Measurements from ENCODE around the gene PTPN6. TPM values are rescaled to one million over a fixed set of nuclear protein-coding genes. Genes with fewer than 3 reads are reported as not detected.

PTPN6 gene
- total and polyA plus RNA-seq, 9 of the 15 experiments (the other 6 are each of a cell fraction or from before 2014, with no cell fraction given): 1.5 to 5.1 (median 3.9) TPM

DNA sequence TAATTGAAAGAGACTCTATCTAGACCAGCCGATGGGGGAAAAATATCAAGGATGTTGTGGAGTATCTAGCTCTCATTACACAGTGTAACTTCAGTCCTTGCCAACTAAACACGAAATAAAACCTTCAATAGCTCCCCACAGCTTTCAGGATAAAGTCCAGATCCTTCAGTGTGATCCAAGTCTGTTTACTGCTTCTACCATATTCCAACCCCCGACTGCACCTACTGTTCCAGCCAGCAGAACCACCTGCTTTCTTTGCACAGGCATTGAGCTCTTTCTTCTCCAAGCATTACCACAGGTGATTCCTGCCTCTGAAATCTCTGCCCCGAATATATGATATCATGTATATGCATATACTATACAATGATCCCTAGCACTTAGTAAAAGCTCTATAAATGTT, 48.7 kb upstream of the PTPN6 start:
- BruUV-seq (replicated peaks): no TSS peak
- in situ Hi-C loops (cut with MboI) (no loop called here), intact Hi-C loops (cut with micrococcal nuclease) (no loop called here)
- CTCF ChIA-PET (ENCODE audit: low intra/inter-chr PET ratio): no interaction called here
- POLR2A ChIA-PET: interaction anchor here (0.6 to 0.9 kb wide), 3 partner anchors 12 to 44 kb away, joined by 3 to 5 read pairs (median 3); no protein-coding TSS in a partner anchor
- Histone ChIP-seq H3K9me1 (ENCODE audit: control insufficient read depth, insufficient read depth, low read length) (no peaks in the 10 kb centered on the region), H3K79me2 (ENCODE audit: control insufficient read depth, insufficient read depth, low read length) (no peaks in the 10 kb centered on the region), H4K20me1 (replicated peaks; ENCODE audit: control insufficient read depth, insufficient read depth, low read length) (no peaks in the 10 kb centered on the region), H3K27me3 (ENCODE audit: control insufficient read depth in 2 of 2, insufficient read depth in 2 of 2, low read length in 2 of 2) (no peaks in the 10 kb centered on the region), H2AFZ (ENCODE audit: low read depth, low read length) (no peak overlapping the region), H3K9ac (ENCODE audit: insufficient read depth in 1 of 2, low read depth in 2 of 2, low read length in 2 of 2) (no peak overlapping the region), H3K4me2 (ENCODE audit: insufficient read depth, low read length) (no peak overlapping the region), H3K27ac (ENCODE audit: extremely low read depth, low read depth, low read length) (no peak overlapping the region), H3K4me3 (no peak overlapping the region), H3K9me3 (replicated peaks; ENCODE audit: control insufficient read depth, insufficient read depth, low read depth, low read length) (no peaks in the 10 kb centered on the region; the same call in 1 of the 2 replicates), H3K4me1 (replicated peaks in 1 of 2; ENCODE audit: control insufficient read depth in 2 of 2, insufficient read depth in 2 of 2, low read length in 2 of 2) (peaks cover 13 to 25% of the 10 kb centered on the region in 2 experiments), H3K36me3 (ENCODE audit: control insufficient read depth, insufficient read depth, low read length) (no peaks in the 10 kb centered on the region)
- no peak for FAIRE-seq
- WGBS (ENCODE audit: insufficient coverage, low coverage, missing lambda C conversion rate): 60% methylated on average over 4 of the region's 4 CpGs
- DNase-seq (ENCODE audit: extremely low read depth in 1 of 4, low spot score in 3 of 4): no peak
- ATAC-seq: no peak
- TF ChIP-seq ZNF140 (CRISPR knock-in tag; IDR thresholded peaks at IDR 0.05): no peak
- no peak for TF ChIP-seq LCOR (CRISPR knock-in tag; IDR thresholded peaks at IDR 0.05)
- TF ChIP-seq, protein P1, sequence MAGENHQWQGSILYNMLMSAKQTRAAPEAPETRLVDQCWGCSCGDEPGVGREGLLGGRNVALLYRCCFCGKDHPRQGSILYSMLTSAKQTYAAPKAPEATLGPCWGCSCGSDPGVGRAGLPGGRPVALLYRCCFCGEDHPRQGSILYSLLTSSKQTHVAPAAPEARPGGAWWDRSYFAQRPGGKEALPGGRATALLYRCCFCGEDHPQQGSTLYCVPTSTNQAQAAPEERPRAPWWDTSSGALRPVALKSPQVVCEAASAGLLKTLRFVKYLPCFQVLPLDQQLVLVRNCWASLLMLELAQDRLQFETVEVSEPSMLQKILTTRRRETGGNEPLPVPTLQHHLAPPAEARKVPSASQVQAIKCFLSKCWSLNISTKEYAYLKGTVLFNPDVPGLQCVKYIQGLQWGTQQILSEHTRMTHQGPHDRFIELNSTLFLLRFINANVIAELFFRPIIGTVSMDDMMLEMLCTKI (IDR thresholded peaks at IDR 0.05; ENCODE audit: partially characterized antibody): no peak
- no peak for TF ChIP-seq MCM5 (IDR thresholded peaks at IDR 0.05; ENCODE audit: low read depth)
- no peak for TF ChIP-seq TCF7 (IDR thresholded peaks at IDR 0.05; ENCODE audit: borderline replicate concordance)
- TF ChIP-seq HEY1 (CRISPR knock-in tag; IDR thresholded peaks at IDR 0.05; ENCODE audit: borderline replicate concordance): no peak

Data from K562 (cell line).